SK-N-SH treated with all-trans-retinoic acid at 6 μM for 48 hours (cell line): Measurements from ENCODE around the gene APBA2.

Experiments
- ESRRG ChIP-seq: fragments of 250-450 bp; sonication (Bioruptor Pico); IDR thresholded peaks from 2 replicates; pipeline ENCODE4 v1.6.1; 2021; ENCODE audit warnings: mild to moderate bottlenecking
- PATZ1 ChIP-seq: fragments of 250-450 bp; sonication (Bioruptor Pico); IDR thresholded peaks from 2 replicates; pipeline ENCODE4 v1.8.0; 2020; ENCODE audit warnings: mild to moderate bottlenecking, moderate library complexity, borderline replicate concordance
- TF ChIP-seq, protein P1 (sequence below): fragments of 250-450 bp; sonication (Bioruptor Pico); IDR thresholded peaks from 2 replicates; pipeline ENCODE4 v1.5.1; 2021; ENCODE audit warnings: mild to moderate bottlenecking, moderate library complexity

GRCh38 chr15:28897861-28898585 lies 12.2 kb downstream of the APBA2 start:
- TF ChIP-seq PATZ1 (no peak), ESRRG (no peak)
- TF ChIP-seq, protein P1, sequence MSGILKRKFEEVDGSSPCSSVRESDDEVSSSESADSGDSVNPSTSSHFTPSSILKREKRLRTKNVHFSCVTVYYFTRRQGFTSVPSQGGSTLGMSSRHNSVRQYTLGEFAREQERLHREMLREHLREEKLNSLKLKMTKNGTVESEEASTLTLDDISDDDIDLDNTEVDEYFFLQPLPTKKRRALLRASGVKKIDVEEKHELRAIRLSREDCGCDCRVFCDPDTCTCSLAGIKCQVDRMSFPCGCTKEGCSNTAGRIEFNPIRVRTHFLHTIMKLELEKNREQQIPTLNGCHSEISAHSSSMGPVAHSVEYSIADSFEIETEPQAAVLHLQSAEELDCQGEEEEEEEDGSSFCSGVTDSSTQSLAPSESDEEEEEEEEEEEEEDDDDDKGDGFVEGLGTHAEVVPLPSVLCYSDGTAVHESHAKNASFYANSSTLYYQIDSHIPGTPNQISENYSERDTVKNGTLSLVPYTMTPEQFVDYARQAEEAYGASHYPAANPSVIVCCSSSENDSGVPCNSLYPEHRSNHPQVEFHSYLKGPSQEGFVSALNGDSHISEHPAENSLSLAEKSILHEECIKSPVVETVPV (CRISPR knock-in tag), result no peak
